HEK293 (cell line): ENCODE results near the gene ENTPD3.

Experiments used
- CTCF ChIA-PET: fragments of 350-600 bp; formaldehyde crosslinking; extraction: SDS; loops from one replicate; lab custom pipeline; 2021; ENCODE audit warnings: antibody characterized with exemption; lab: Yijun Ruan, JAX
- POLR2A ChIA-PET: fragments of 300-600 bp; formaldehyde crosslinking; extraction: SDS; loops from one replicate; lab custom pipeline; 2020; ENCODE audit warnings: antibody characterized with exemption, inconsistent platforms; lab: Yijun Ruan, JAX
- H3K27ac ChIP-seq: fragments of 200-500 bp; sonication (Bioruptor generic); 2 replicates; pipeline ENCODE4 v1.5.1; 2014; ENCODE audit warnings: low read depth, low read length, control low read depth, inconsistent platforms; ENCODE audit errors: extremely low read depth
- H3K36me3 ChIP-seq, 2 experiments: fragments of 200-500 bp in 1 of 2; sonication (Bioruptor generic) in 1 of 2; 1 replicate in 1 of 2; 2 replicates in 1 of 2; pipeline ENCODE4 v1.5.1; 2014 to 2017; ENCODE audit warnings: inconsistent platforms in 2 of 2, low read length in 2 of 2; ENCODE audit not compliant: control insufficient read depth in 2 of 2, insufficient read depth in 1 of 2
- H3K4me1 ChIP-seq: fragments of 200-500 bp; sonication (Bioruptor generic); 2 replicates; pipeline ENCODE4 v1.5.1; 2014; ENCODE audit warnings: mild to moderate bottlenecking, low read length, inconsistent platforms; ENCODE audit not compliant: control insufficient read depth, insufficient read depth
- H3K4me3 ChIP-seq: 2 replicates; pipeline ENCODE4 v1.5.1; 2011; ENCODE audit warnings: low read depth, mild to moderate bottlenecking, control low read depth, low read length, moderate library complexity
- H3K9me3 ChIP-seq: fragments of 200-500 bp; sonication (Bioruptor generic); 2 replicates; pipeline ENCODE4 v1.5.1; 2014; ENCODE audit warnings: low read depth, low read length, inconsistent platforms; ENCODE audit not compliant: control insufficient read depth, insufficient read depth
- AEBP2 ChIP-seq: fragments of 450-650 bp; formaldehyde crosslinking; IDR thresholded peaks from 2 replicates; pipeline ENCODE4 v1.5.1; 2016; ENCODE audit warnings: missing biosample characterization, missing genetic modification characterization, borderline replicate concordance
- GLI4 ChIP-seq: fragments of 450-650 bp; formaldehyde crosslinking; IDR thresholded peaks from 2 replicates; pipeline ENCODE4 v1.5.1; 2016; ENCODE audit warnings: missing biosample characterization, missing genetic modification characterization
- KLF8 ChIP-seq: fragments of 450-650 bp; formaldehyde crosslinking; IDR thresholded peaks from 2 replicates; pipeline ENCODE4 v1.5.1; 2016; ENCODE audit warnings: missing biosample characterization, missing genetic modification characterization
- MYNN ChIP-seq: fragments of 450-650 bp; formaldehyde crosslinking; IDR thresholded peaks from 2 replicates; pipeline ENCODE4 v1.5.1; 2016; ENCODE audit warnings: missing biosample characterization, missing genetic modification characterization, borderline replicate concordance
- PRDM10 ChIP-seq: fragments of 450-650 bp; formaldehyde crosslinking; IDR thresholded peaks from 2 replicates; pipeline ENCODE4 v1.5.1; 2016; ENCODE audit warnings: missing biosample characterization, missing genetic modification characterization
- SCRT2 ChIP-seq: fragments of 450-650 bp; formaldehyde crosslinking; IDR thresholded peaks from 2 replicates; pipeline ENCODE4 v1.5.1; 2016; ENCODE audit warnings: missing biosample characterization, missing genetic modification characterization
- SP2 ChIP-seq: fragments of 450-650 bp; formaldehyde crosslinking; IDR thresholded peaks from 2 replicates; pipeline ENCODE4 v1.5.1; 2016; ENCODE audit warnings: missing biosample characterization, missing genetic modification characterization
- ZEB2 ChIP-seq: fragments of 450-650 bp; formaldehyde crosslinking; IDR thresholded peaks from 2 replicates; pipeline ENCODE4 v1.5.1; 2016; ENCODE audit warnings: missing biosample characterization, missing genetic modification characterization
- ZNF146 ChIP-seq: fragments of 450-650 bp; formaldehyde crosslinking; IDR thresholded peaks from 2 replicates; pipeline ENCODE4 v1.5.1; 2016; ENCODE audit warnings: missing biosample characterization, missing genetic modification characterization
- ZNF169 ChIP-seq: fragments of 450-650 bp; formaldehyde crosslinking; IDR thresholded peaks from 2 replicates; pipeline ENCODE4 v1.5.1; 2016; ENCODE audit warnings: missing biosample characterization, missing genetic modification characterization
- ZNF202 ChIP-seq: fragments of 450-650 bp; formaldehyde crosslinking; IDR thresholded peaks from 2 replicates; pipeline ENCODE4 v1.5.1; 2016; ENCODE audit warnings: missing biosample characterization, missing genetic modification characterization, borderline replicate concordance
- ZNF24 ChIP-seq: fragments of 450-650 bp; formaldehyde crosslinking; IDR thresholded peaks from 2 replicates; pipeline ENCODE4 v1.5.1; 2016; ENCODE audit warnings: missing biosample characterization, missing genetic modification characterization
- ZNF274 ChIP-seq, 2 experiments: fragments of 200-500 bp in 1 of 2; fragments of 450-650 bp in 1 of 2; sonication (Bioruptor generic) in 1 of 2; formaldehyde crosslinking in 1 of 2; IDR thresholded peaks; 2 replicates each; pipeline versions ENCODE4 v1.5.1 to v1.6.1; 2014 to 2016; ENCODE audit warnings: borderline replicate concordance in 1 of 2, inconsistent platforms in 1 of 2, low read length in 1 of 2, missing biosample characterization in 1 of 2, missing genetic modification characterization in 1 of 2
- ZNF449 ChIP-seq: fragments of 450-650 bp; formaldehyde crosslinking; IDR thresholded peaks from 2 replicates; pipeline ENCODE4 v1.5.1; 2017; ENCODE audit warnings: missing biosample characterization, mild to moderate bottlenecking, missing genetic modification characterization, moderate library complexity
- ZNF670 ChIP-seq: fragments of 450-650 bp; formaldehyde crosslinking; IDR thresholded peaks from 2 replicates; pipeline ENCODE4 v1.5.1; 2016; ENCODE audit warnings: missing biosample characterization, missing genetic modification characterization, low read depth
- ZNF837 ChIP-seq: fragments of 450-650 bp; formaldehyde crosslinking; IDR thresholded peaks from 2 replicates; pipeline ENCODE4 v1.5.1; 2016; ENCODE audit warnings: missing biosample characterization, missing genetic modification characterization

The ENTPD3 gene

GRCh38 chr3:40358454-40358853, 28.5 kb upstream of the ENTPD3 start:
- H3K36me3 ChIP-seq, result no peaks in the 10 kb centered on the region
- no peaks in the 10 kb centered on the region for H3K9me3 ChIP-seq
- ChIA-PET CTCF (no interaction called here), POLR2A (no interaction called here)
- H3K4me1 ChIP-seq, result no peaks in the 10 kb centered on the region
- TF ChIP-seq GLI4 (tag by site-specific recombination), result no peak
- TF ChIP-seq AEBP2 (tag by site-specific recombination), result no peak
- TF ChIP-seq ZNF449, result no peak
- no peak for TF ChIP-seq PRDM10
- no peak for TF ChIP-seq ZNF146 (tag by site-specific recombination)
- TF ChIP-seq ZNF24 (tag by site-specific recombination), result no peak
- no peak for TF ChIP-seq ZNF202 (tag by site-specific recombination)
- TF ChIP-seq SCRT2 (tag by site-specific recombination), result no peak
- no peak for TF ChIP-seq ZNF670 (tag by site-specific recombination)
- TF ChIP-seq ZNF274 (IDR thresholded peaks at IDR 0.05; ENCODE audit: low read length), result no peak
- TF ChIP-seq ZNF274 (tag by site-specific recombination; IDR thresholded peaks at IDR 0.05; ENCODE audit: borderline replicate concordance), result no peak
- H3K27ac ChIP-seq, result no peak overlapping the region
- no peak overlapping the region for H3K4me3 ChIP-seq

- H3K4me1 ChIP-seq, result no peaks in the 10 kb centered on the region
- no peaks in the 10 kb centered on the region for H3K36me3 ChIP-seq
- no peaks in the 10 kb centered on the region for H3K9me3 ChIP-seq
- ChIA-PET CTCF (interaction anchor here (1.0 to 1.1 kb wide), 2 partner anchors 35 to 37 kb away, joined by 3 read pairs; no protein-coding TSS in a partner anchor), POLR2A (no interaction called here)
- H3K4me3 ChIP-seq, result no peak overlapping the region
- no peak for TF ChIP-seq ZNF24 (tag by site-specific recombination)
- no peak for TF ChIP-seq ZEB2 (tag by site-specific recombination)
- no peak for TF ChIP-seq KLF8 (tag by site-specific recombination)
- no peak for TF ChIP-seq SP2 (tag by site-specific recombination)
- no peak for TF ChIP-seq PRDM10
- no peak for TF ChIP-seq ZNF837 (tag by site-specific recombination)
- TF ChIP-seq MYNN (tag by site-specific recombination), result no peak
- no peak for TF ChIP-seq ZNF169 (tag by site-specific recombination)
- no peak overlapping the region for H3K27ac ChIP-seq
Measured at GRCh38 chr3:40363674-40364073, 23.3 kb upstream of the ENTPD3 start.
